Stimulated activated CD4-positive, alpha-beta T cell treated with anti-CD3 and anti-CD28 coated beads, Interleukin-2, amount 100 ng/mL, for 4 hours (primary cell): Measurements from ENCODE around the gene SRP68.
"Not testable (repeated sequence)": the region's sequence is repeated elsewhere in the genome, so short reads cannot be mapped to it uniquely, and the experiment has no call there.

Source experiments
- DNase-seq: peaks from one replicate; pipeline ENCODE4 v3.0.0-alpha.2; 2020; ENCODE audit warnings: low read depth

Gene SRP68

GRCh38 chr17:76076765-76077583, 4.7 kb upstream of the SRP68 start:
- DNase-seq: peak; percentile 21

- DNase-seq: no peak
Observed at GRCh38 chr17:76076146-76076764, 3.9 kb upstream of the SRP68 start.

- no peak for DNase-seq
Observed at GRCh38 chr17:76075364-76076145, 3.2 kb upstream of the SRP68 start.

- DNase-seq: no peak
Observed at GRCh38 chr17:76074390-76075363, 2.4 kb upstream of the SRP68 start, which contains the start of gene GALR2. GALR2 (plus strand) TSS chr17:76074781; CDS start chr17:76074884, 103 bp downstream.

GRCh38 chr17:76071531-76072147, 678 bp downstream of the SRP68 start:
- DNase-seq: no peak

- DNase-seq: no peak
Observed at GRCh38 chr17:76065775-76066174, 6.5 kb downstream of the SRP68 start.

GRCh38 chr17:76063875-76064546, 8.3 kb downstream of the SRP68 start:
- peak; percentile 55 for DNase-seq

GRCh38 chr17:76058264-76058663, 14.1 kb downstream of the SRP68 start:
- not testable (repeated sequence) for DNase-seq

GRCh38 chr17:76056882-76057281, 15.4 kb downstream of the SRP68 start:
- DNase-seq: no peak

- DNase-seq: no peak
Observed at GRCh38 chr17:76054112-76054476, 18.2 kb downstream of the SRP68 start.

- DNase-seq: no peak
Observed at GRCh38 chr17:76053246-76054111, 18.8 kb downstream of the SRP68 start.

- no peak for DNase-seq
Observed at GRCh38 chr17:76051561-76051960, 20.8 kb downstream of the SRP68 start.

- no peak for DNase-seq
Observed at GRCh38 chr17:76050538-76051467, 21.5 kb downstream of the SRP68 start.

GRCh38 chr17:76049836-76050537, 22.3 kb downstream of the SRP68 start:
- no peak for DNase-seq

- no peak for DNase-seq
Observed at GRCh38 chr17:76049239-76049638, 23.1 kb downstream of the SRP68 start.

- no peak for DNase-seq
Observed at GRCh38 chr17:76048711-76049110, 23.6 kb downstream of the SRP68 start.

GRCh38 chr17:76048025-76048605, 24.2 kb downstream of the SRP68 start:
- DNase-seq: no peak
